Psoas muscle (tissue), 8 donors: ENCODE measurements around the gene FAAH2. TPM values are rescaled to one million over a fixed set of nuclear protein-coding genes. Genes with fewer than 3 reads are reported as not detected.

ENCODE experiments used
- ATAC-seq, 4 donors: fragments of 200-7000 bp; cut with Tn5 transposase; one replicate each; pipeline ENCODE4 v1.9.1; 2020; ENCODE audit warnings: moderate library complexity in 3 of 4, mild to moderate bottlenecking in 2 of 4
- DNase-seq, 2 donors: peaks; one replicate each; pipeline ENCODE4 v3.0.0-alpha.2; 2020
- H3K27ac ChIP-seq: fragments of 200-600 bp; one replicate; pipeline ENCODE4 v1.8.0; 2022
- H3K27me3 ChIP-seq, 3 donors: fragments of 200-600 bp in 1 of 3; one replicate each; pipeline versions ENCODE4 v1.6.1 to v1.8.0; 2013 to 2022; ENCODE audit warnings: low read length in 2 of 3, mild to moderate bottlenecking in 2 of 3, moderate library complexity in 1 of 3; ENCODE audit not compliant: insufficient read depth in 3 of 3
- H3K36me3 ChIP-seq, 2 donors: fragments of 200-600 bp in 1 of 2; one replicate each; pipeline versions ENCODE4 v1.6.1 to v1.8.0; 2013 to 2022; ENCODE audit warnings: low read depth in 1 of 2, mild to moderate bottlenecking in 1 of 2, moderate library complexity in 1 of 2; ENCODE audit not compliant: insufficient read depth in 1 of 2
- H3K4me1 ChIP-seq: fragments of 200-600 bp; one replicate; pipeline ENCODE4 v1.8.0; 2022
- H3K4me3 ChIP-seq: fragments of 200-600 bp; one replicate; pipeline ENCODE4 v1.8.0; 2022; ENCODE audit warnings: mild to moderate bottlenecking
- H3K9me3 ChIP-seq: fragments of 200-600 bp; one replicate; pipeline ENCODE4 v1.8.0; 2022
- CTCF ChIP-seq: fragments of 200-600 bp; IDR thresholded peaks from one replicate; pipeline ENCODE4 v1.8.0; 2022; ENCODE audit warnings: antibody characterized with exemption
- WGBS, 3 donors: extraction: QIAGEN DNeasy Blood & Tissue Kit; methylation state at CpG; one replicate each; pipeline versions ENCODE4 v1.1.6 to v1.1.7; 2013; 5-methylcytosine and 5-hydroxymethylcytosine counted together
- intact Hi-C, 2 donors: fragments of 100-400 bp; cut with DNase I; formaldehyde crosslinking; loops; one replicate each; pipeline versions ENCODE4 v1.11.0 to v1.14.2; 2022
- polyA plus RNA-seq, 3 donors: library from polyadenylated mRNA; stranded (reverse); fragments of 200-250 nt; gene quantifications; one replicate each; pipeline ENCODE4 v1.2.3, GENCODE V29; 2013
- total RNA-seq, 4 donors: library from RNA; stranded (reverse); fragmentation: NEBNext Ultra II Directional in 2 of 4; extraction: Animal tissue kit (Norgen Biotek cat#: 25700) in 2 of 4; gene quantifications; one replicate each; pipeline versions ENCODE4 v1.2.1 to v1.2.4, GENCODE V29; 2021 to 2023
- donor health status: healthy with polysubstance abuse.
- donor health status: DM: no; HTN: no; CAD: no; lungs with moderate emphysema.
- donor health status: Bipolar disorder and iron deficiency.
- donor health status: healthy.
- donor health status: DM: yes; HTN: yes; CAD: no.
- donor health status: DM: no; HTN: no; CAD: no.
- donor health status: DM: no; HTN: no; CAD: no.
- donor health status: DM: yes; HTN: yes; CAD: no.

Gene FAAH2
- total and polyA plus RNA-seq, 7 donors = 0.06 to 0.39 (median 0.32) TPM; not detected in 4

GRCh38 chrX:57266275-57266674, 20.2 kb upstream of the FAAH2 start:
- Histone ChIP-seq H3K4me3 (no peak overlapping the region), H3K9me3 (peaks cover 34% of the 10 kb centered on the region), H3K27ac (no peak overlapping the region), H3K36me3 (no peaks in the 10 kb centered on the region), H3K4me1 (no peaks in the 10 kb centered on the region), H3K27me3 (peaks cover 0 to 6% (median 0%) of the 10 kb centered on the region in 3 donors)
- 86 to 100% (median 96%) methylated on average over 3 of the region's 3 CpGs for WGBS, 3 donors
- ATAC-seq (no peak), DNase-seq (peak in 1 of 2 donors; percentile 30)
- intact Hi-C loops = no loop called here
- no peak for TF ChIP-seq CTCF

- H3K27me3 ChIP-seq = peaks cover 0 to 6% (median 0%) of the 10 kb centered on the region in 3 donors
- no peak for TF ChIP-seq CTCF
- H3K36me3 ChIP-seq = no peaks in the 10 kb centered on the region
- no peaks in the 10 kb centered on the region for H3K4me1 ChIP-seq
- H3K4me3 ChIP-seq = no peak overlapping the region
- no peak overlapping the region for H3K27ac ChIP-seq
- WGBS, 3 donors = 55 to 76% (median 55%) methylated on average over 2 of the region's 2 CpGs
- peaks cover 34% of the 10 kb centered on the region for H3K9me3 ChIP-seq
- intact Hi-C loops = no loop called here
- ATAC-seq (no peak), DNase-seq (no peak)
These were observed 19.6 kb upstream of the FAAH2 start for GRCh38 chrX:57266871-57267270.

- 92 to 100% (median 94%) methylated on average over 1 of the region's 1 CpG for WGBS, 3 donors
- peaks cover 34% of the 10 kb centered on the region for H3K9me3 ChIP-seq
- H3K27ac ChIP-seq = no peak overlapping the region
- H3K4me1 ChIP-seq = no peaks in the 10 kb centered on the region
- intact Hi-C loops = no loop called here
- no peak overlapping the region for H3K4me3 ChIP-seq
- no peak for ATAC-seq
- peak in 1 of 2 donors; percentile 42 for DNase-seq
- peaks cover 0 to 6% (median 0%) of the 10 kb centered on the region in 3 donors for H3K27me3 ChIP-seq
- TF ChIP-seq CTCF = no peak
- no peaks in the 10 kb centered on the region for H3K36me3 ChIP-seq
These were observed 19.2 kb upstream of the FAAH2 start for GRCh38 chrX:57267308-57267707.

- intact Hi-C loops = no loop called here
- 68 to 98% (median 96%) methylated on average over 3 of the region's 3 CpGs for WGBS, 3 donors
These were observed 15.5 kb upstream of the FAAH2 start for GRCh38 chrX:57270980-57271379.

More at GRCh38 chrX:57270980-57271379, 15.5 kb upstream of the FAAH2 start:
- Histone ChIP-seq H3K27ac (no peak overlapping the region), H3K27me3 (peaks cover 0 to 10% (median 0%) of the 10 kb centered on the region in 3 donors), H3K4me1 (no peaks in the 10 kb centered on the region), H3K4me3 (no peak overlapping the region), H3K36me3 (no peaks in the 10 kb centered on the region), H3K9me3 (peaks cover 17% of the 10 kb centered on the region)
- DNase-seq (no peak), ATAC-seq (no peak)
- no peak for TF ChIP-seq CTCF
